Measurements from ENCODE around the gene KCNN2. TPM values are rescaled to one million over a fixed set of nuclear protein-coding genes. Genes with fewer than 3 reads are reported as not detected.

The KCNN2 gene
- total RNA-seq, 1 donor from 2014 or later: 2.4 TPM

GRCh38 chr5:114407783-114408182 lies 45.9 kb downstream of the KCNN2 start:
- Mint-ChIP-seq H3K4me3 (ENCODE audit: unreplicated experiment) (no peak overlapping the region), H3K27ac (ENCODE audit: unreplicated experiment) (no peak overlapping the region), H3K27me3 (ENCODE audit: unreplicated experiment) (no peaks in the 10 kb centered on the region), H3K4me1 (ENCODE audit: unreplicated experiment) (no peaks in the 10 kb centered on the region), H3K9me3 (ENCODE audit: unreplicated experiment) (no peaks in the 10 kb centered on the region), H3K36me3 (ENCODE audit: low read depth, unreplicated experiment) (no peaks in the 10 kb centered on the region)
- DNase-seq (ENCODE audit: low spot score): no peak
- TF ChIP-seq CTCF (IDR thresholded peaks at IDR 0.05; ENCODE audit: unreplicated experiment): no peak

- H3K27me3 Mint-ChIP-seq (ENCODE audit: unreplicated experiment): no peaks in the 10 kb centered on the region
- H3K4me1 Mint-ChIP-seq (ENCODE audit: unreplicated experiment): no peaks in the 10 kb centered on the region
- H3K9me3 Mint-ChIP-seq (ENCODE audit: unreplicated experiment): no peaks in the 10 kb centered on the region
- H3K36me3 Mint-ChIP-seq (ENCODE audit: low read depth, unreplicated experiment): no peaks in the 10 kb centered on the region
- H3K4me3 Mint-ChIP-seq (ENCODE audit: unreplicated experiment): no peak overlapping the region
- no peak for DNase-seq (ENCODE audit: low spot score)
- H3K27ac Mint-ChIP-seq (ENCODE audit: unreplicated experiment): no peak overlapping the region
- no peak for TF ChIP-seq CTCF (IDR thresholded peaks at IDR 0.05; ENCODE audit: unreplicated experiment)
These were observed 47.0 kb downstream of the KCNN2 start for GRCh38 chr5:114408847-114409246.

- no peak for DNase-seq (ENCODE audit: low spot score)
- Mint-ChIP-seq H3K9me3 (ENCODE audit: unreplicated experiment) (no peaks in the 10 kb centered on the region), H3K27ac (ENCODE audit: unreplicated experiment) (no peak overlapping the region), H3K27me3 (ENCODE audit: unreplicated experiment) (no peaks in the 10 kb centered on the region), H3K4me3 (ENCODE audit: unreplicated experiment) (no peak overlapping the region), H3K36me3 (ENCODE audit: low read depth, unreplicated experiment) (no peaks in the 10 kb centered on the region), H3K4me1 (ENCODE audit: unreplicated experiment) (no peaks in the 10 kb centered on the region)
- TF ChIP-seq CTCF (IDR thresholded peaks at IDR 0.05; ENCODE audit: unreplicated experiment): no peak
These were observed 49.6 kb downstream of the KCNN2 start for GRCh38 chr5:114411380-114411931.

GRCh38 chr5:114412510-114413171 lies 50.8 kb downstream of the KCNN2 start:
- no peak for TF ChIP-seq CTCF (IDR thresholded peaks at IDR 0.05; ENCODE audit: unreplicated experiment)
- H3K27ac Mint-ChIP-seq (ENCODE audit: unreplicated experiment): no peak overlapping the region
- DNase-seq (ENCODE audit: low spot score): no peak
- no peaks in the 10 kb centered on the region for H3K9me3 Mint-ChIP-seq (ENCODE audit: unreplicated experiment)
- no peak overlapping the region for H3K4me3 Mint-ChIP-seq (ENCODE audit: unreplicated experiment)
- no peaks in the 10 kb centered on the region for H3K27me3 Mint-ChIP-seq (ENCODE audit: unreplicated experiment)
- H3K4me1 Mint-ChIP-seq (ENCODE audit: unreplicated experiment): no peaks in the 10 kb centered on the region
- no peaks in the 10 kb centered on the region for H3K36me3 Mint-ChIP-seq (ENCODE audit: low read depth, unreplicated experiment)

- Mint-ChIP-seq H3K4me3 (ENCODE audit: unreplicated experiment) (no peak overlapping the region), H3K27ac (ENCODE audit: unreplicated experiment) (no peak overlapping the region), H3K27me3 (ENCODE audit: unreplicated experiment) (no peaks in the 10 kb centered on the region), H3K9me3 (ENCODE audit: unreplicated experiment) (no peaks in the 10 kb centered on the region), H3K36me3 (ENCODE audit: low read depth, unreplicated experiment) (no peaks in the 10 kb centered on the region), H3K4me1 (ENCODE audit: unreplicated experiment) (no peaks in the 10 kb centered on the region)
- no peak for DNase-seq (ENCODE audit: low spot score)
- TF ChIP-seq CTCF (IDR thresholded peaks at IDR 0.05; ENCODE audit: unreplicated experiment): no peak
These were observed 53.9 kb downstream of the KCNN2 start for GRCh38 chr5:114415760-114416159.
